ENCODE measurements around the gene MORC3.

GRCh38 chr21:36384885-36385232, 64.9 kb downstream of the MORC3 start:
- TF ChIP-seq CTCF (conservative IDR thresholded peaks at IDR 0.05; ENCODE audit: low read length) = no peak
- TF ChIP-seq EZH2phosphoT487 (IDR thresholded peaks at IDR 0.05; ENCODE audit: borderline replicate concordance, low read depth, low read length) = no peak

All from OCI-LY7 (cell line).